C4-2B (cell line): Measurements from ENCODE around the gene MRTFB.

ENCODE experiments used
- CTCF ChIP-seq: fragments of 450-650 bp; conservative IDR thresholded peaks from 2 replicates; pipeline ENCODE4 v1.5.1; 2017; ENCODE audit warnings: mild to moderate bottlenecking
- ZFX ChIP-seq: fragments of 450-650 bp; IDR thresholded peaks from 2 replicates; pipeline ENCODE4 v1.6.1; 2017

DNA sequence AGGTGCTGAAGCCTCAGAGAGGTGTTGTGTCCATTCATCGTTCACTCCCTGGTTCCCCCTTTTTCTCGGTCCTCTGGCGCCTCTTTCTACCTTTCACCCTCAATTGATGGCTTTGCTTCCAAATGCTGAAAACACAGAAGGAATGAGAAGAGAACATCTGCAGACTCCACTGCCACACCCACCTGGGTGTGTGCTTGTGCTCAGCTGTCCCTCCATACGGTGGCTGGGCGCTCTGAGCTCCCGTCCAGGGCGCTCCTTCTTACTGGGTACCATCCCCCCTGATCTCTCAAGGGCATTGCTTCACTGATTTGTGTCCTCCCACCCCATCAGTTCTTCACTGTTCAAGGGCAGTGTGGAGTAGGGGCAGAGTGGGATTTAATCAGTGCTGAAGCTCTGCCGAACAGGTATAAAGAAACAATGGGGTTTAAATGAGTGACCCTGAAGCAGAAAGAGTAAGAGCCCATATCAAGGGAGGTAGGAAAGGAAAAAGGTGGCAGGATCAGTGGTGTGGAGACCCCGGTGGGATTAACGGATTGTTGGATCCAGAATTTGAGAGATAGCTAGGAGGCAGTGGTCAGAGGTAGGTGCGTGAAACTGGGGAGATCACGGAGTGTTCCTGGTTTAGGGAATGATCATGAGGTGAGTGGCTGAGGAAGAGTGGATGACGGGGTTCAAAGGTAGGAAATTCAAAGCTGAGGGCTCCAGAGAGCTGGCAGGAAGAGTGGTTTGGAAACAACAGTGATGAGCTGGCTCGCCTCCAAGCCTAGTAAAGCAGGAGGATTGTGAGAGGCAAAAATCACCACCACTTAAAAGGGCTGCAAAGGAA lies 40.8 kb downstream of the MRTFB start:
- TF ChIP-seq CTCF (no peak), ZFX (no peak)
